IMR-90 (cell line): ENCODE measurements around the gene BCL2L12. TPM values are rescaled to one million over a fixed set of nuclear protein-coding genes. Genes with fewer than 3 reads are reported as not detected.

Experiments used
- ATAC-seq: fragments of 200-7000 bp; cut with Tn5 transposase; 2 replicates; pipeline ENCODE4 v1.9.1; 2020; ENCODE audit warnings: low read depth, mild to moderate bottlenecking, moderate library complexity
- BruUV-seq: library from RNA; stranded (reverse); fragments of 400-500 nt; replicated peaks from 2 replicates; lab custom pipeline; 2021; lab: Mats Ljungman, UMichigan
- CTCF ChIA-PET: fragments of 300-600 bp; formaldehyde crosslinking; extraction: SDS; loops from one replicate; lab custom pipeline; 2021; ENCODE audit warnings: antibody characterized with exemption; lab: Yijun Ruan, JAX
- POLR2A ChIA-PET: fragments of 300-600 bp; sonication (Branson Sonifier 250); formaldehyde crosslinking; loops from one replicate; lab custom pipeline; 2022; ENCODE audit warnings: antibody characterized with exemption; ENCODE audit not compliant: unreplicated experiment; lab: Charles Lee
- DNase-seq: peaks from one replicate; pipeline ENCODE4 v3.0.0; 2013
- H2AFZ ChIP-seq: replicated peaks from 2 replicates; pipeline ENCODE3; 2013; ENCODE audit warnings: low read length, mild to moderate bottlenecking; ENCODE audit not compliant: poor library complexity
- H2AK5ac ChIP-seq: 2 replicates; pipeline ENCODE4 v1.6.1; 2013; ENCODE audit warnings: low read depth, low read length, inconsistent platforms
- H2AK9ac ChIP-seq: replicated peaks from 2 replicates; pipeline ENCODE3; 2013; ENCODE audit warnings: mild to moderate bottlenecking, low read depth, low read length, moderate library complexity; ENCODE audit not compliant: poor library complexity
- H2BK120ac ChIP-seq: 2 replicates; pipeline ENCODE4 v1.6.1; 2013; ENCODE audit warnings: low read depth, low read length, inconsistent platforms
- H2BK15ac ChIP-seq: 3 replicates; pipeline ENCODE4 v1.6.1; 2013; ENCODE audit warnings: low read depth, low read length, inconsistent platforms
- H2BK20ac ChIP-seq: 2 replicates; pipeline ENCODE4 v1.6.1; 2013; ENCODE audit warnings: low read depth, mild to moderate bottlenecking, inconsistent platforms, low read length, moderate library complexity
- H2BK5ac ChIP-seq: 2 replicates; pipeline ENCODE4 v1.6.1; 2013; ENCODE audit warnings: mild to moderate bottlenecking, low read depth, low read length, inconsistent platforms; ENCODE audit not compliant: poor library complexity, severe bottlenecking
- H3K14ac ChIP-seq: replicated peaks from 2 replicates; pipeline ENCODE4 v1.6.1; 2013; ENCODE audit warnings: low read depth, low read length, inconsistent platforms
- H3K18ac ChIP-seq: 2 replicates; pipeline ENCODE4 v1.6.1; 2013; ENCODE audit warnings: low read depth, low read length, control low read depth
- H3K23ac ChIP-seq: 2 replicates; pipeline ENCODE4 v1.6.1; 2013; ENCODE audit warnings: low read depth, low read length, inconsistent platforms
- H3K27ac ChIP-seq: 2 replicates; pipeline ENCODE4 v1.5.1; 2013; ENCODE audit warnings: mild to moderate bottlenecking, control low read depth, low read length; ENCODE audit not compliant: insufficient read depth
- H3K27me3 ChIP-seq: 2 replicates; pipeline ENCODE4 v1.6.1; 2013; ENCODE audit warnings: low read length; ENCODE audit not compliant: control insufficient read depth, insufficient read depth
- H3K36me3 ChIP-seq: 2 replicates; pipeline ENCODE4 v1.6.1; 2013; ENCODE audit warnings: low read length, mixed read lengths; ENCODE audit not compliant: control insufficient read depth, insufficient read depth
- H3K4ac ChIP-seq: 2 replicates; pipeline ENCODE4 v1.6.1; 2013; ENCODE audit warnings: low read depth, low read length, inconsistent platforms
- H3K4me1 ChIP-seq: 2 replicates; pipeline ENCODE4 v1.6.1; 2013; ENCODE audit warnings: low read length, mixed read lengths; ENCODE audit not compliant: control insufficient read depth, insufficient read depth
- H3K4me2 ChIP-seq: 2 replicates; pipeline ENCODE4 v1.6.1; 2013; ENCODE audit warnings: low read depth, mild to moderate bottlenecking, control low read depth, low read length, moderate library complexity
- H3K4me3 ChIP-seq: 2 replicates; pipeline ENCODE4 v1.5.1; 2013; ENCODE audit warnings: low read depth, mild to moderate bottlenecking, control low read depth, low read length, moderate library complexity; ENCODE audit not compliant: insufficient read depth
- H3K56ac ChIP-seq: 2 replicates; pipeline ENCODE4 v1.6.1; 2013; ENCODE audit warnings: low read length, inconsistent platforms; ENCODE audit not compliant: insufficient read depth; ENCODE audit errors: extremely low read depth
- H3K79me1 ChIP-seq, 2 experiments: 2 replicates each; pipeline ENCODE4 v1.6.1; 2013; ENCODE audit warnings: low read length in 2 of 2, inconsistent platforms in 1 of 2, low read depth in 1 of 2
- H3K9ac ChIP-seq: 2 replicates; pipeline ENCODE4 v1.6.1; 2013; ENCODE audit warnings: low read depth, low read length, control low read depth
- H3K9me1 ChIP-seq: 2 replicates; pipeline ENCODE4 v1.6.1; 2013; ENCODE audit warnings: low read length, inconsistent platforms; ENCODE audit not compliant: insufficient read depth
- H3K9me3 ChIP-seq: 2 replicates; pipeline ENCODE4 v1.6.1; 2013; ENCODE audit warnings: low read length; ENCODE audit not compliant: control insufficient read depth, insufficient read depth
- H4K20me1 ChIP-seq: 2 replicates; pipeline ENCODE4 v1.6.1; 2013; ENCODE audit warnings: low read length, inconsistent platforms; ENCODE audit not compliant: insufficient read depth
- H4K5ac ChIP-seq: 2 replicates; pipeline ENCODE4 v1.6.1; 2013; ENCODE audit warnings: mild to moderate bottlenecking, low read depth, low read length, control low read depth
- H4K8ac ChIP-seq, 2 experiments: 2 replicates each; pipeline ENCODE4 v1.6.1; 2013; ENCODE audit warnings: low read depth in 2 of 2, low read length in 2 of 2, control low read depth in 1 of 2, inconsistent platforms in 1 of 2
- H4K91ac ChIP-seq: 2 replicates; pipeline ENCODE4 v1.6.1; 2013; ENCODE audit warnings: low read depth, low read length, inconsistent platforms; ENCODE audit not compliant: insufficient read depth
- WGBS, 2 experiments: methylation state at CpG; one replicate each; pipeline versions ENCODE4 v1.1.5 to v1.1.7; 2013; ENCODE audit warnings: missing lambda C conversion rate in 2 of 2; ENCODE audit not compliant: insufficient read length in 1 of 2; ENCODE audit errors: extremely low coverage in 2 of 2; 5-methylcytosine and 5-hydroxymethylcytosine counted together
- dilution Hi-C: fragments of 300-500 bp; cut with HindIII; formaldehyde crosslinking; loops from one replicate; pipeline ENCODE4 v1.14.3; 2018; ENCODE audit warnings: low sequenced_read_pairs; ENCODE audit not compliant: unreplicated experiment
- in situ Hi-C: fragments of 300-500 bp; cut with MboI; formaldehyde crosslinking; loops from 3 replicates; pipeline ENCODE4 v1.14.3; 2019; ENCODE audit warnings: low sequenced_read_pairs, inconsistent platforms, mixed read lengths
- intact Hi-C: fragments of 100-400 bp; cut with micrococcal nuclease; formaldehyde crosslinking; loops from 2 replicates; pipeline ENCODE4 v1.10.0; 2022
- polyA plus RNA-seq, 3 experiments: library from polyadenylated mRNA; depleted of rRNA; stranded (reverse); fragments of >200 nt; gene quantifications; 2 replicates each; pipeline ENCODE4 v1.2.3, GENCODE V29; 2012; ENCODE audit warnings: low replicate concordance in 1 of 3
- total RNA-seq: library from RNA; depleted of rRNA; stranded (reverse); fragments of >200 nt; gene quantifications from 2 replicates; pipeline ENCODE4 v1.2.3, GENCODE V29; 2012
- TF ChIP-seq, protein P1 (sequence below): fragments of 150-350 bp; IDR thresholded peaks from 2 replicates; pipeline ENCODE4 v1.6.1; 2016; ENCODE audit warnings: low read depth, mild to moderate bottlenecking, low read length, moderate library complexity, borderline replicate concordance

Gene BCL2L12
- total and polyA plus RNA-seq, 2 of the 4 experiments (the other 2 are of a cell fraction): 3.9 to 32.6 TPM

DNA sequence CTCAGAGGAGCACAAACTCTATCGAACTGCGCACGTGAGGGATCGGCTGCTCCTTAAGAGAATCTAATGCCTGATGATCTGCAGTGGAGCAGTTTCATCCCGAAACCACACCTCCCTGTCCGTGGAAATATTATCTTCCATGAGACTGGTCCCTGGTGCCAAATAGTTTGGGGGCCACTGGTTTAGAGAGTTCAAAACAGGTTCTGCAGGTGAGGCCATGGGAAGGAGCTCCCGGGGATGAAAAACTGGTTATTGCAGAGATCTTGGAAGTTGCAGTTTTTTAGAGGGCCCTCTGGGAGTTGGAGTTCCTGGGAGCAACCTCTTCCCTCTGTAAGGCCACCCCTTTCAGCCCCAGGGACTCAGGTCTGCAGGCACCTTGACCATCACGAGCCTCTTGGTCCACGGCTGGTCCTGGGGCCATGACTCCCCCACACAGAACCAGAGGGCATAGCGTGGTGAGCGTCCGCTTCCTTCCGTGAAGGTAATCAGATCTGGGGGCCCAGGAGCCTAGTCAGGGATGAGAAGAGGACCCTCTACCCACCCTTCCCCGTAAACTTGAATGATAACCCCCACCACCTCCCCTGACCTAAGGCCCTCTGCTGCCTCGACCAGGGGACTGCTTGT, 5.3 kb upstream of the BCL2L12 start:
- Histone ChIP-seq H4K20me1 (peaks cover 27% of the 10 kb centered on the region), H2AK9ac (no peak overlapping the region), H2BK5ac (no peak overlapping the region), H3K79me1 (peaks cover 11 to 54% of the 10 kb centered on the region in 2 experiments; a peak in 3 of 4 replicates), H3K23ac (no peak overlapping the region), H2AFZ (no peak overlapping the region), H3K4me2 (no peak overlapping the region), H2BK15ac (no peak overlapping the region), H3K4me3 (no peak overlapping the region), H3K4me1 (peaks cover 4% of the 10 kb centered on the region), H4K5ac (no peak overlapping the region), H4K8ac (no peak overlapping the region), H3K56ac (no peak overlapping the region), H3K4ac (no peak overlapping the region), H3K9me1 (peaks cover 3% of the 10 kb centered on the region; the same call in 1 of the 2 replicates), H3K14ac (no peak overlapping the region), H2BK20ac (no peak overlapping the region), H3K36me3 (peaks cover 62% of the 10 kb centered on the region), H4K91ac (no peak overlapping the region), H3K27ac (no peak overlapping the region), H2AK5ac (no peak overlapping the region), H3K27me3 (no peaks in the 10 kb centered on the region), H3K18ac (no peak overlapping the region), H3K9me3 (no peaks in the 10 kb centered on the region), H2BK120ac (no peak overlapping the region), H3K9ac (no peak overlapping the region)
- no peak for DNase-seq
- TF ChIP-seq, protein P1, sequence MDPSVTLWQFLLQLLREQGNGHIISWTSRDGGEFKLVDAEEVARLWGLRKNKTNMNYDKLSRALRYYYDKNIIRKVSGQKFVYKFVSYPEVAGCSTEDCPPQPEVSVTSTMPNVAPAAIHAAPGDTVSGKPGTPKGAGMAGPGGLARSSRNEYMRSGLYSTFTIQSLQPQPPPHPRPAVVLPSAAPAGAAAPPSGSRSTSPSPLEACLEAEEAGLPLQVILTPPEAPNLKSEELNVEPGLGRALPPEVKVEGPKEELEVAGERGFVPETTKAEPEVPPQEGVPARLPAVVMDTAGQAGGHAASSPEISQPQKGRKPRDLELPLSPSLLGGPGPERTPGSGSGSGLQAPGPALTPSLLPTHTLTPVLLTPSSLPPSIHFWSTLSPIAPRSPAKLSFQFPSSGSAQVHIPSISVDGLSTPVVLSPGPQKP: no peak
- intact Hi-C loops (no loop called here), in situ Hi-C loops (loop anchor here (10.0 kb wide), 1 partner anchor 166 kb away; the partner anchor contains the start of gene RPS11), dilution Hi-C loops (no loop called here)
- CTCF ChIA-PET: no interaction called here
- WGBS, 2 experiments: 100% methylated on average over 1 of the region's 15 CpGs; no CpG with 5 or more reads in 1 of the 2 experiments
- no peak for ATAC-seq
- POLR2A ChIA-PET: no interaction called here
- BruUV-seq: no TSS peak
